NCI-H146 treated with DMSO at 0.1 percent for 48 hours (cell line): ENCODE results near the gene FAM177A1.
"Not testable (repeated sequence)": the region's sequence is repeated elsewhere in the genome, so short reads cannot be mapped to it uniquely, and the experiment has no call there.

Experiments
- DNase-seq: peaks from one replicate; lab custom pipeline; 2025; ENCODE audit not compliant: unreplicated experiment; lab: John Stamatoyannopoulos, UW

Gene FAM177A1

DNA sequence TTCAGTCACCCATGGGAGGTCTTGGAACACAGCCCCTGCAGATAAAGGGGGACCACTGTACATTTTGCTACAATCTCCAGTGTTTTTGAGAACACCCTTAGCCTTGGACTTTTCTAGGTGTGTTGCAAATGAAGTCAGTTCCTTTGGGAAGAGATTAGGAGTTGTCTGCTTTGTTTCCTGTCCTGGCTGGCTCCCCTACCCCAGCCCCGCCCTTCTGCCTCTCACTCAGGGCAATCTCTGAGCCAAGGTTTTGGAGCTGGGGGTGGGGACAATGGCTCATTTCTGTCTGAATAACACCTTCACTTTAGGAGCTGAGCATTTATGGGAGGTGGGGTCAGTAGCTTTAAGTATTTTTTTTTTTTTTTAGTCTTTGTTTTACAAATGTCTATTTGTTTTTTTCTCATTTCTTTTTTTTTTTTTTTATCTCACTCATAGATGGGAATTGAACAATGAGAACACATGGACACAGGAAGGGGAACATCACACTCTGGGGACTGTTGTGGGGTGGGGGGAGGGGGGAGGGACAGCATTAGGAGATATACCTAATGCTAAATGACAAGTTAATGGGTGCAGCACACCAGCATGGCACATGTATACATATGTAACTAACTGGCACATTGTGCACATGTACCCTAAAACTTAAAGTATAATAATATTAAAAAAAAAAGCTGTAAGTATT is 15.2 kb downstream of the FAM177A1 start:
- DNase-seq, result not testable (repeated sequence)

DNA sequence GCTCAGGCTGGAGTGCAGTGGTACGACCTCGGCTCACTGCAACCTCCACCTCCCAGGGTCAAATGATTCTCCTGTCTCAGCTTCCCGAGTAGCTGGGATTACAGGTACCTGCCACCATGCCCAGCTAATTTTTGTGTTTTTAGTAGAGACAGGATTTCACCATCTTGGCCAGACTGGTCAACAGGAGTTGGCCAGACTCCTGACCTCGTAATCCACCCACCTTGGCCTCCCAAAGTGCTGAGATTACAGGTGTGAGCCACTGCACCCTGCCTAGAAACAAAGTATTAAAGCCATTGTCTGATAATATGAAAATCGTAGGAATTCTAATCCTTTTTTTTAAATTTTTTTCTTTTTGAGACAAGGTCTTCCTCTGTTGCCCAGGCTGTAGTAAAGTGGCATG is 19.7 kb downstream of the FAM177A1 start:
- not testable (repeated sequence) for DNase-seq

DNA sequence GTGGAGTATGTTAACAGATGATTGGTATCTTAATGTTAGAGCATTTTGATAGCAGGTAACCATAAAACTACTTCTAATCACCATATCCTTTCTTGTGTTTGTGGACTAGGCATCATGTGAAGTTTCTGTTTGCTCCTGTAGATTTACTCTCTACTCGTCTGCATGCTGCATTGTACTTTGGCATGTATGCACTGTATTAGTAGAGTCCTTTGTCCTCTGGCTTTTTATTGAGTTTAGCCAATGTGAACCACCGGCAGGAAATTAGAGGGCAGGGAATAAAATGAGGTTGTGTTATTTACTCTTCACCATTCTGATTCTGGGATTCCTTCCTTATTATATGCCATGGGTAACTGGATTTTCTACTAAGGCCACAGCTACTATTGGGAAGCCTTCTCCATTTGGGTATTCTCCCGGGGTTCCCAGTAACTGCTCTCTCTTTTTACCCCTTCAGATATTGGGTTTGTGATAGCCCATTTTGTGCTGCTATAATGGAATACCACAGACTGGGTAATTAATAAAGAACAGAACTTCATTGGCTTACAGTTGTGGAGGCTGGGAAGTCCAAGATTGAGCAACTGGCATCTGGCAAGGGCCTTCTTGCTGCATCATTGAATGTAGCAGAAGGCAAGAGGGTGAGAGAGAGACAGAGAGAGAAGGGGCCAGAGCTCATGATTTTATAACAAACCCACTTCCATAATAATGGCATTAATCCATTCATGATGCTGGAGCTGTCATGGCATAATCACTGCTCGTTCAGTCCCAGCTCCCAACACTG is 22.4 kb downstream of the FAM177A1 start:
- no peak for DNase-seq

- no peak for DNase-seq
Measured at GRCh38 chr14:35072226-35072625, 26.2 kb downstream of the FAM177A1 start.

DNA sequence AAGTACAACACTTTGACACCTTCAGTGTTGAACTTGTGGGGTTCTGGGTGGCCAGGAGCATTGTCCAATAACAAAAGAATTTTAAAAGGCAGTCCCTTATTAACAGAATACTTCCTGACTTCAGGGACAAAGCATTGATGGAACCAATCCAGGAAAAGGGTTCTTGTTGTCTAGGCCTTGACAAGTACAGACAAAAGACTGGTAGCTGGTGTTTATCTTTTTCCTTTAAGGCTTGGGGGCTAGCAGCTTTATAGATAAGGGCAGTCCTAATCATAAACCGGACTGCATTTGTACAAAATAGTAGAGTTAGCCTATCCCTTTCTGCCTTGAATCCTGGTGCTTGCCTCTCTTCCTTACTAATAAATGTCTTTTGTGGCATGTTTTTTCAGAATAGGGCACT is 27.4 kb downstream of the FAM177A1 start:
- no peak for DNase-seq

GRCh38 chr14:35078082-35078481 is 32.0 kb downstream of the FAM177A1 start:
- DNase-seq, result no peak

GRCh38 chr14:35079742-35080141 is 33.7 kb downstream of the FAM177A1 start:
- DNase-seq, result no peak

GRCh38 chr14:35083530-35084150 is 37.6 kb downstream of the FAM177A1 start:
- DNase-seq, result no peak

DNA sequence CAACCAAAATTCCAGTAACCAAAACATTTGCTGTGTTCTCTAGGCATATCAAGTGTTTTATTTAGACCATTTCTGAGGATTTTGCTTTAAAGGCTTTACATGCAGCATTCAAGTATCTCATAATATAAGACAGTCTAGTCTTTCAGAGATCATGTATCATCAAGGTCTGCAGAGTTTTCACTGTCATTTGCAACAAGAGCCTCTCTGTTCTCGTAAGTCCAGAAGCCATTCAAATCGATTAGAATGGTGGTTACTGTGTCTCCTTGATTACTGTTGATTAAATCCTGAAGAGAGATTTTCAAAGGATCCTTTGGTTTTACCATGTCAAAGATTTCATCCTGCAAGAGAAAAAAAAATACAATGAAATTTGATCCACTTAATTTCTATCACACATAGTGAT is 39.4 kb downstream of the FAM177A1 start:
- no peak for DNase-seq

GRCh38 chr14:35088514-35088913 is 42.4 kb downstream of the FAM177A1 start:
- DNase-seq, result no peak

DNA sequence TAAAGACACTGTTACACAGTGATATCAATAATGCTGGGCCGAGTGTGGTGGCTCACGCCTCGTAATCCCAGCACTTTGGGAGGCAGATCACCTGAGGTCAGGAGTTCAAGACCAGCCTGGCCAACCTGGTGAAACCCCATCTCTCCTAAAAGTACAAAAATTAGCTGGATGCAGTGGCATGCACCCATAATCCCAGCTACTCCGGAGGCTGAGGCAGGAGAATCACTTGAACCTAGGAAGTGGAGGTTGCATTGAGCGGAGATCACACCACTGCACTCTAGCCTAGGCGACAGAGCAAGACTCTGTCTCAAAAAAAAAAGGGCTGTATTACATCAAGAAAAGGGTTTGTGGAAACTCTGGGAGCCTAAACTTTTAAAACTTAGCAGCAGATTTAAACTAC is 48.6 kb downstream of the FAM177A1 start:
- not testable (repeated sequence) for DNase-seq

DNA sequence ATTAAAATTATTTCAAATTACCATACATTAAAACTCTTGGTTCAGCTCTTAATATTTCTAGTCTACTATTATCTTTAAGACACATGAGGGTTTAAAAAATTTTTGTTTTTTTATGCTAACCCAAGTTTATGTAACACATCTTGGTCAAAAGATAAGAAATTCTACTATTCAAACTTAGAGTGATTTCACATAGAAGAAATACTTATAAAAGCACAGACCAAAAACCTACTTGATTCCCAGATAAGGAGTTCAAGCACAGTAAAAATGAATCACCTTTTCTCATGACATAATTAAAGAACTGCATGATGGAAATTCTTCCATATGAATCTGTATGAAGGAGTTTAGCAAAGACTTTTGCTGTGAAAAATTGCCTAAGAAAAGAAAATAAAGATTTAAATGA is 61.8 kb downstream of the FAM177A1 start:
- no peak for DNase-seq

- DNase-seq, result no peak
Measured at GRCh38 chr14:35112641-35113040, 66.6 kb downstream of the FAM177A1 start.

DNA sequence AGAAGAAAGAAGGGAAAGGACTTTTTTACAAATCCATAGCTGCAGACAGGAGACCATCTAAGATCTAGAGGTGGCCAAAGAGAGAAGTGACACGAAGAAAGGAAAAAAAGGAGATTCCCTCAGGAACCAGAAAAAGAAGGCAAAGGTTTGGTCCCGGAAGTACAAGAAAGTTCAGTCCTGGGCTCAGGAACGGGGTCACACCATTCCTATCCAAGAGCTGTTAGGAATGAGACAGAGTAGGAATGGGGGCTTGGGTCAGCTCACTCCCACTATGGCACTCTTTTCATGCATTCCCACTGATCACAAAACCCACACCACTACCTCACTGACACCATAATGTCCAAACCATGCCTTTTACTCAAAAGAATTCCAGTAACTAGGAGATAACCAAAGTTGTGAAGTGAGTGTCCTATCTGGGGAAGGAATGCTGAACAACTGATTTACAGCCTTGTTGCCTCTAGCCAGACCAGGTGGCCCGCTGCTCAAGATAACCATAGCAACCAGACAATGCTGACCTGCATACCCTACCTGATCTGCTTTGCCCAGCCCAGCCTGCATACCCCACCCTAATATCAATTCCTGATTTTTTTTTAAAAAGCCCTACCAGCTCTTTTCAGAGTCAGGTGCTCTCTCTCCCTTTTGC is 67.4 kb downstream of the FAM177A1 start:
- DNase-seq, result no peak

GRCh38 chr14:35114036-35114435 is 68.0 kb downstream of the FAM177A1 start:
- DNase-seq, result no peak

DNA sequence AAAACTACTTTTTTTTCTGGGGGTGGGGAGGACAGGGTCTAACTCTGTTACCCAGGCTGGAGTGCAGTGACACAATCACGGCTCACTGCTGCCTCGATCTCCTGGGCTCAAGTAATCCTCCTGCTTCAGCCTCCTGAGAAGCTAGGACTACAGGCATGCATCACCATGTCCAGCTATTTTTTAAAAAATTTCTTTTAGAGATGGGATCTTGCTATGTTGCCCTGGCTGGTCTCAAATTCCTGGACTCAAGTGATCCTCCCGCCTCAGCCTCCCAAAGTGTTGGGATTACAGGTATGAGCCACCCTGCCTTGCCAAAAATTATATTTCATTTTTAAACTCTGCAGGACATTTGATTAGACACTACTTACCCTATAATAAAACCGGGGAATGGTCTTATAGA is 70.2 kb downstream of the FAM177A1 start:
- no peak for DNase-seq

DNA sequence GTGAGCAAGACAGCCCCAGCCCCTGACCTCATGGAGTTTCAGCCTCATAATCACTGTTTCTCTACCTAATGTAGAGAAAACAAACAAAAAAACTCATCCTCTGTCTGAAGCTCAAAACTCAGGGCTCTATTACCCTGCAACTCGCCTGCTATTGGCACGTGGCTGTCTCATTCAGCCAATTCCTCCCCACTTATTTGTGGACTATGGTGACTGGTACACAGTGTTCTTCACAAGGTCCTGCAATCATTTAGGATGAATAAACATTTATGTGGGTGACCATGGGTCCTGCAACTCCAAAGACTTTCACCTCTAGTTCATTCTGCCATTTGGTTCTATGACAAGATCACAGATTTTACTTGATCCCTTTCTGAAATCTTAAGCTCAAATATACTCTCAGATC is 71.0 kb downstream of the FAM177A1 start:
- no peak for DNase-seq

- peak; percentile 10 for DNase-seq
Measured at GRCh38 chr14:35121026-35121886, 75.2 kb downstream of the FAM177A1 start.

DNA sequence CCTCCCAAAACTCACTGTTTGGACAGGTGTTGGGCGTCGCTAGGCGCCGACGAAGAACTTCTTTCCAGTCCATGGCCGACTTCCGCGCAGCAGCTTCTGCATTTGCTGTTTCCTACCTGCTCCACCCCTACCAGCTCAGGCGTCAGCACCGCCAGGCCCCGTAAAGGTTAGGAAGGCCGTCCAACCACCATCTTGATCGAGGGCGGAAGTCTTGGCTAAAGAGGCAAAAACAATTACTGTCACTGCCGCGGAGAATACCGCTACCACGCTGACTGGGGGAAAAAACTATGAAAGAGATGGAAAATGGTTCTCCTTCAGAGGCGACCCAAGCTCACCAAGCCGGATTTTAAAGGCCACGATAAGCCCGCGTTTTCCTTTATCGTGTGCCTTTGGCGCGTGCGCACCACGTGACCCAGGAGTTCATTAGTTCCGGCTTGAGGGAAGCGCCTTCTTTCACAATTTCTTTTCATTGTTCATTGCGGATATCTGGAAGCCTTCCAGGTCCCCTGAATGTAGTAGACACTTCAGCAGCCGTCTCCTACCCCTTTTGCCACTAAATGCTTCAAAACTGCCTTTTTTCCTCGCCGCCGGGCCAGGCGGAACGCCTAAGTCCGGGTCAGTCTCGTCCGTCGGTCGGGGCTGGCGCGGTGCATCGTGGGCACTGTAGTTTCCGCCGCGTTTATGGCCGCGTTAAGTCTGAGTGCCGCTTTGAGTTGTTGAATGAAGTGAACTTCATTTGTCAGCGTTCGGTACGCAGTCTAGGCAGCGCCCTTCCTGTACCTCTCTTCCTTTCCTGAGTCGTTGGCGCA is 76.0 kb downstream of the FAM177A1 start, which contains the start of the genes PPP2R3C and PRORP:
PPP2R3C (minus strand) TSS at position 104 of the 809 bp plus-strand sequence; CDS start at position 73, 31 bp downstream.
PRORP (plus strand) TSS at position 666 of the 809 bp plus-strand sequence. CDS start 694 bp downstream, outside the sequence.
- peak; percentile 78 for DNase-seq
